GM19467 (cell line): Measurements from ENCODE around the gene PARD3B.

Experiments used
- ATAC-seq: cut with Tn5 transposase; IDR thresholded peaks from one replicate; pipeline ENCODE4 v1.9.1; 2021; ENCODE audit warnings: mild to moderate bottlenecking, moderate library complexity; ENCODE audit not compliant: unreplicated experiment

The PARD3B gene

GRCh38 chr2:205041472-205042130 is 496.3 kb downstream of the PARD3B start:
- no peak for ATAC-seq

DNA sequence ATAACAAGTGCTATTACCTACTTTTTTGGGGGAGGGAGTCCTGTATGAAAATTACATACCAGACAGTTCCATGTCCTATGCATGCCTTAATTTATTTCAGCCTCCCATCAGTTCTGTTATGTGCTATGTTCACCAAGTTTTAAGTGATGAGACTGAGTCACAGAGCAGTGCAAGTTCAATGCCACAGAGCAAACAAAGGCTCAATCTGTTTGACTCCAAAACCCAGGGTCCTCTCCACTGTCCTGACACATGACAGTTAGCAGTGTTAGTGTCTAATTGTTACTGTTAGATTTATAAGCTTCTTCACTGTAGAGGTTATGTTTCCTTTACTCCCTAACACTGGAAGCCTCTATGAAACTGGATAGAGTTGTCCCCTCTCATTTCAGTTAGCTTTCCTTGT is 498.0 kb downstream of the PARD3B start:
- no peak for ATAC-seq

- ATAC-seq: no peak
Observed at GRCh38 chr2:205045706-205046105, 500.4 kb downstream of the PARD3B start.

DNA sequence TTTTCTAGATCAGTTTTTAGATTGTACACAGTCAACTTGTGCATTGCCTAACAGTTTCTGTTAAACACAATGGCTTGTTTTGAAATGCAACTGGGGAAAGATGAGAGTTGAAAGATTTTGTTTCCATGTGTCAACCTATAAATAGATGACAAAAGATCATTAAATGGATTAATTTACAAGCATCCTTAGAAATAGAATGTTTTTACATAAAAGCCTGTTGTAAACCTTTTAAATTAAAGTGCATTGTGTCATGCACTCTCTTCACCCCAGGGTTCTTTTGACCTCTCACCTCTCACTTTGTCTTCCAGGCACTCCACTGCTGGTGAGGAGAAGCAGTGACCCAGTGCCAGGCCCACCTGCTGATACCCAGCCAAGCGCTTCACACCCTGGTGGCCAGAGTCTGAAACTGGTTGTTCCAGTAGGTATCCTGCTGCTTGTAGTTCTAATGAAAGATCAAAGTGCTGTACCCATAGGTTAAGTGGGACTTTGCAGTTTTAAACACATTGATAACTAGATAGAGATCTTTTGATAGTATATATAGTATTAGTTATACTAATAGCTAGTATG is 502.1 kb downstream of the PARD3B start:
- ATAC-seq: no peak

DNA sequence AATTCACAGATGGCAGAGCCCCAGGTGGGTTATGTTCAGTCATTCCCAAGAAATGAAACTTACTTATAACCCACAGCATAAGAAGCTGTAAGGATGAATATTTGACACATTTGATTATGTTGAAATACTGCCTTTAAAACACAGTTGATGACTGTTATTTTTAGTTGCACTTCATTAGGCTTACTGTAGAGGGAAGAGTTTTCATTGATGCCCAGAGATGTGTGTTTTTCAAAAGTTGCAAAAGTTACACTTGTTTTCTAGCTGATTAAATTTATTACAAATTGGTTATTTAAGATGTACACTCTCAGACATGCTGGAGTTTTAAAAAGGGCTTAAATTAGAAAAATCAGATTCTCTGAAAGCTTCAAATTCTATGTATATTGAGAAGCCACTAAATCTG is 506.1 kb downstream of the PARD3B start:
- no peak for ATAC-seq

GRCh38 chr2:205052781-205053180 is 507.5 kb downstream of the PARD3B start:
- no peak for ATAC-seq

DNA sequence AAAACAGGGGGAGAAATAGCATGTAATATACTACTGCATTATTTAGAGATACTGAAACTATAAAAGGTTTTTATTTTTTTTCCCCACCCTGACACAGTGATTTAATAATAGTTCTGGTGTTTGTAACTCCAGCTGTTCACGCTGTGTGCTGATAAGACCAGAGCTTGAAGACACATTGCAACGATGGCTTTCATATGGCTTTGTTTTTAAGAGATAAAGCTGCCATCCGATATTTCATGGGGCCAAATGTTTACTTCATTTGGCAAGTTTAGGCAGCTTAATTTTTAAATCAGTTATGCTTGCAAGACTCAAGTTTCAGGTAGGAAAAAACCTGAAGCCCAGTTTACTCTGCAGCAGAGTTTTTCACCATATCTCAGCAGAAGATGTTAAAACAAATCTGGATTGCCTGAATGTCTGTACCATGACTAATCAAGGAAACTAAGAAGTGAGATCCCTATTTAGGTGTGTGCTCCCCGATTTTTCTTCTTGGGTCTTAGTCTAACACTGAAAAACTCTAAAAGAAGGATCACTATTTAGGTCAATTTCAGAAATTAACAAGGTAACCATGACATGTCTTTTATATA is 508.6 kb downstream of the PARD3B start:
- ATAC-seq: no peak

- no peak for ATAC-seq
Observed at GRCh38 chr2:205054789-205055188, 509.5 kb downstream of the PARD3B start.

- no peak for ATAC-seq
Observed at GRCh38 chr2:205055251-205055650, 510.0 kb downstream of the PARD3B start.

GRCh38 chr2:205056151-205056561 is 510.9 kb downstream of the PARD3B start:
- no peak for ATAC-seq

GRCh38 chr2:205058409-205058808 is 513.1 kb downstream of the PARD3B start:
- no peak for ATAC-seq

GRCh38 chr2:205060269-205060668 is 515.0 kb downstream of the PARD3B start:
- no peak for ATAC-seq

DNA sequence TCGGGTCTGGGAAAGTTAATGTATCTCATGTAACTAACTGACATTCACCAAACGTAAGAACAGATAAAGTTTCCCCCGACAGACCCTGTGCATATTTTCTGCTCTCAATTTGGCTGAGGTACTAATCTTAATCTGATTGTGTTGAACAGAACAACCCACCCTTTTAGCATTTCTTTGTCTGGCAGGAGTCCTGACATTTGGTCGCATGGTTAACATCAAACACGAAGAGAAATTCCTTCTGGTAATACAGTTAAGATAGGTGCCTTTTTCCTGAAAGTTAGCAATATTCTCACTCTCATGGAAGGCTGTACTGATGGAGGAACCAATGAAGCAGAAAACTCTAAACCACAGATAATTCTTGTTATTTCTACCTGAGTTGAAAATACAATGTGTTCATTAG is 520.8 kb downstream of the PARD3B start:
- no peak for ATAC-seq

GRCh38 chr2:205069928-205070327 is 524.7 kb downstream of the PARD3B start:
- no peak for ATAC-seq

DNA sequence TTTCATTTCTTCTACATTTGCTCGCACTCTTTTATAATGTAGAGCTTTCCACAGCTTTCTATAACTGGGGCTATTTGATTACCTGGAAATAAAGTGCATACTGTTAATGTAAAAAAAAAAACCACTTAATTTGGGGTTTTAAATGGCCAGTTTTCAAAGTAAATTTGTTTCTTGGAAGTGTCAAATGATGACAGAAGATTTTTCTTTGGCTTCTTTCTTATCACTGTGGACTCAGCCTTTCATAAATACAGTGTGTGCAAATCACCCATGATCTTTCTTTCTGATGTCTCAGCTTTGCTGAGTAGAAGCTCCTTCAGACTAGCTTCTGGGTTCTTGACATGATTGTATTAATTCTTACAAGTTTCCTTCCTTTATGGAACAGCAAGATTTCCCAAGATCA is 525.6 kb downstream of the PARD3B start:
- ATAC-seq: no peak

DNA sequence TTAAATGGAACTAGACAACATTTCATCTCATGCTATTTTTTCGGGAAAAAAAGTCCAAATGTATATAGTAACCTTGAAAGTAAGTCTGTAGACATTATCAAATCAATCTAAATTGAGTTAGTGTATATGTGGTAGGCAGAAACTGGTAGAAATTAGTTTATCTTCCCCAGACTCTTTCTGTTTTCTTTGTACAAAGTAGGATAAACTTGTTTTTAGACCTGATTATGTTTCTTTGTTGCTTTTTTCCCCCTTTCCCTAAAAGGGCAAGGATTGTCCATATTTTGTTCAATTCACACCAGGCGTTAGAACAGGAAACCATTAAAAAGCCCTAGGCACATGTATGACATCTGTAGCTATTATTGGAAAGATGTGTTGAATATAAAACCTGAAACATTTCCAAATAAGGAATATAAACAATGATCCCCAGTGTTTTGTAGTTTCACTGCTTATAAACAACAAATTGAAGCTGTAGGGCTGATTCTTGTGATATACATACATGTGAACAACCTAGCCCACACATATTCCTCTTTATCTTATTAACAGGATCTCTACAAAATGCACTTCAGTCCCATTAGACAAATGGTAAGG is 528.3 kb downstream of the PARD3B start:
- no peak for ATAC-seq

- no peak for ATAC-seq
Observed at GRCh38 chr2:205076405-205076804, 531.1 kb downstream of the PARD3B start.

DNA sequence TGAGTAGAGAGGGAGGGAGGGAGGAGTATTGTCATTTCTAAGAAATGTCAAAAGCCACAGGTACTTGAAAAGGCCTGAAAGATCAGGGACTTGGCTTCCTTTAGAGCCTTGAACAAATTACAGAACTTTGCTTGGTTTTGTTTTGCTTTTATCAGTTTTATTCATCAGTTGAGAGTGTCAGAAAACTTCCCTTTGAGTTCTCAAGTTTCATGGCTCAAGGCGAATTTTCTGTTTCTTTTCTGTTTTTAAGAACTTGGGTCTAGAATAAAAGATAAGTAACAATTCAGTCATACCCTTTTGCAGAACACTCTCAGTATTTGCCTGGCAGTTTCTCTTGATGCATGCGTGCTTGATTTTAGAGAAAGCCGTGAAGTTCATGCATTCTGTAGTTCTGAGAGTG is 531.9 kb downstream of the PARD3B start:
- ATAC-seq: no peak

GRCh38 chr2:205078762-205079161 is 533.5 kb downstream of the PARD3B start:
- no peak for ATAC-seq

DNA sequence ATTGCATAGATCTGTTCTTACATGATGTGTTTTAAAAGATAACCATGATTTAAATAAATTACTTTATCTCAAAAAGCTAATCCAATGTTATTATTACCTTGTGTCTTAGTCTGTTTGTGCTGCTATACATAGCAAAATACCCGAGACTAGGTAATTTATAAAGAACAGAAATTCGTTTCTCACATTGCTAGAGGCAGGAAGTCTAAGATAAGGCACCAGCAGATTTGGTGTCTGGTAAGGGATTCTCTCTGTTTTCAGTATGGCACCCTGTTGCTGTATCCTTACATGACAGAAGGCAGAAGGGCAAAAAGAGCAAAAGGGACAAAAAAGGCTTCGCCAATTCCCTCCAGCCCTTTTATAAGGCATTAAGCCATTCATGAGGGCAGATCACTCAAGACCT is 533.9 kb downstream of the PARD3B start:
- ATAC-seq: no peak

DNA sequence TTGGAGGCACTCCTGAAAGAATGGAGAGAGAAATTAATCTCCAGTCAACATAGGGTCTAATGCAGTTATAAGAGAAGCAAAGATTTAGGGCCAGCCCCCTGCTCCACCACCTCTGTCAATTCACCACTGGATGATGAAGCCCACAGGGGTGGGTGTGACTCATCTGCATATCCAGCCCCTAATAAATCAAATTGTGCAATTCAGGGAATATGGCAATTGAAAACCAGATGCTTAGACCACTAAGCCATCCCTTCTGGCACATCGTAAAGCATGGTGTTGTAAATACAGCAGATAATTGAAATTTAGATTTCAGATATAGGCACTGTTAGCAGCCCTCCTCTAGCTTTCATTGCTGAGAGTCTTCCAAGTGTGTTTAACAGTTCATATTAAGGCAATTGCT is 541.4 kb downstream of the PARD3B start:
- no peak for ATAC-seq

- no peak for ATAC-seq
Observed at GRCh38 chr2:205087862-205088261, 542.6 kb downstream of the PARD3B start.
